K562 (cell line): Measurements from ENCODE around the gene MARK2. TPM values are rescaled to one million over a fixed set of nuclear protein-coding genes. Genes with fewer than 3 reads are reported as not detected.
A peak's percentile ranks its signal among the peaks of the same experiment; 100 is the strongest.

Experiments
- ATAC-seq: fragments of 200-7000 bp; cut with Tn5 transposase; 3 replicates; pipeline ENCODE4 v1.9.1; 2020; ENCODE audit warnings: moderate library complexity
- BruUV-seq: library from RNA; stranded (reverse); fragments of 400-500 nt; replicated peaks from 2 replicates; lab custom pipeline; 2021; lab: Mats Ljungman, UMichigan
- CTCF ChIA-PET: fragments of 300-600 bp; formaldehyde crosslinking; extraction: SDS; loops from one replicate; lab custom pipeline; 2021; ENCODE audit warnings: low intra/inter-chr PET ratio; lab: Yijun Ruan, JAX
- POLR2A ChIA-PET: fragments of 300-600, 350-650 bp; sonication (Branson Sonifier 250); formaldehyde crosslinking; extraction: SDS; loops from one replicate; lab custom pipeline; 2021; ENCODE audit warnings: antibody characterized with exemption, inconsistent platforms; lab: Yijun Ruan, JAX
- DNase-seq, 4 experiments: peaks; one replicate each; pipeline versions ENCODE4 v3.0.0 to v3.0.0-alpha.2; 2011 to 2018; ENCODE audit warnings: low spot score in 3 of 4, mixed read lengths in 3 of 4; ENCODE audit errors: extremely low read depth in 1 of 4
- FAIRE-seq: peaks from 2 replicates; lab custom pipeline; 2011; peaks lifted over from hg19 to GRCh38; lab: Jason Lieb, UNC
- H2AFZ ChIP-seq: 2 replicates; pipeline ENCODE4 v1.6.0; 2011; ENCODE audit warnings: low read depth, low read length, control low read depth, inconsistent platforms
- H3K27ac ChIP-seq: fragments of 200-600 bp; 3 replicates; pipeline ENCODE4 v1.8.0; 2011; ENCODE audit warnings: low read depth, mild to moderate bottlenecking, control low read depth, inconsistent platforms, low read length, moderate library complexity, mixed read lengths; ENCODE audit errors: extremely low read depth
- H3K27me3 ChIP-seq, 2 experiments: fragments of 300-600 bp in 1 of 2; 2 replicates in 1 of 2; 3 replicates in 1 of 2; pipeline versions ENCODE4 v1.6.0 to v1.8.0; 2011; ENCODE audit warnings: inconsistent platforms in 2 of 2, low read length in 2 of 2, mild to moderate bottlenecking in 1 of 2, mixed read lengths in 1 of 2, moderate library complexity in 1 of 2; ENCODE audit not compliant: control insufficient read depth in 2 of 2, insufficient read depth in 2 of 2
- H3K36me3 ChIP-seq: fragments of 300-600 bp; 3 replicates; pipeline ENCODE4 v1.8.0; 2011; ENCODE audit warnings: mild to moderate bottlenecking, low read length, inconsistent platforms; ENCODE audit not compliant: control insufficient read depth, insufficient read depth
- H3K4me1 ChIP-seq, 2 experiments: fragments of 200-600 bp in 1 of 2; replicated peaks in 1 of 2; 2 replicates in 1 of 2; 3 replicates in 1 of 2; pipeline versions ENCODE4 v1.5.1 to v1.8.0; 2011; ENCODE audit warnings: inconsistent platforms in 2 of 2, low read length in 2 of 2, mild to moderate bottlenecking in 1 of 2, mixed read lengths in 1 of 2, moderate library complexity in 1 of 2; ENCODE audit not compliant: control insufficient read depth in 2 of 2, insufficient read depth in 2 of 2
- H3K4me2 ChIP-seq: 2 replicates; pipeline ENCODE4 v1.6.1; 2011; ENCODE audit warnings: low read length, control low read depth, inconsistent platforms, mixed read lengths; ENCODE audit not compliant: insufficient read depth
- H3K4me3 ChIP-seq: fragments of 200-600 bp; sonication (generic), shearing (Covaris generic); 2 replicates; pipeline ENCODE4 v1.5.1; 2016; ENCODE audit warnings: control low read depth, inconsistent platforms
- H3K79me2 ChIP-seq: fragments of 200-600 bp; 3 replicates; pipeline ENCODE4 v1.8.0; 2011; ENCODE audit warnings: low read length, inconsistent platforms; ENCODE audit not compliant: control insufficient read depth, insufficient read depth
- H3K9ac ChIP-seq, 2 experiments: 2 replicates each; pipeline versions ENCODE4 v1.6.0 to v1.6.1; 2011; ENCODE audit warnings: low read depth in 2 of 2, low read length in 2 of 2, control low read depth in 1 of 2, inconsistent platforms in 1 of 2, mild to moderate bottlenecking in 1 of 2, mixed read lengths in 1 of 2; ENCODE audit not compliant: insufficient read depth in 1 of 2
- H3K9me1 ChIP-seq: one replicate; pipeline ENCODE4 v1.6.0; 2011; ENCODE audit warnings: inconsistent platforms, mild to moderate bottlenecking, low read length, moderate library complexity; ENCODE audit not compliant: control insufficient read depth, insufficient read depth
- H3K9me3 ChIP-seq: replicated peaks from 2 replicates; pipeline ENCODE4 v1.5.1; 2011; ENCODE audit warnings: low read depth, low read length, inconsistent platforms; ENCODE audit not compliant: control insufficient read depth, insufficient read depth
- H4K20me1 ChIP-seq: replicated peaks from 2 replicates; pipeline ENCODE4 v1.6.1; 2011; ENCODE audit warnings: low read length, inconsistent platforms, mixed read lengths; ENCODE audit not compliant: control insufficient read depth, insufficient read depth
- BCOR ChIP-seq: fragments of 450-650 bp; IDR thresholded peaks from 2 replicates; pipeline ENCODE4 v1.6.1; 2016
- BMI1 ChIP-seq: fragments of 150-350 bp; IDR thresholded peaks from 2 replicates; pipeline ENCODE4 v1.6.1; 2014; ENCODE audit warnings: low read length
- ESRRA ChIP-seq: fragments of 450-650 bp; IDR thresholded peaks from 2 replicates; pipeline ENCODE4 v1.6.1; 2014; ENCODE audit warnings: low read depth, mild to moderate bottlenecking, moderate library complexity, borderline replicate concordance
- HDAC2 ChIP-seq: fragments of 450-650 bp; IDR thresholded peaks from 2 replicates; pipeline ENCODE4 v1.6.1; 2016; ENCODE audit warnings: mild to moderate bottlenecking
- KAT2B ChIP-seq: IDR thresholded peaks from one replicate; pipeline ENCODE4 v1.6.1; 2012; ENCODE audit warnings: low read depth, mild to moderate bottlenecking, control low read depth, inconsistent platforms, low read length, moderate library complexity
- MTA3 ChIP-seq: fragments of 450-650 bp; formaldehyde crosslinking; IDR thresholded peaks from 2 replicates; pipeline ENCODE4 v1.6.1; 2017; ENCODE audit warnings: mild to moderate bottlenecking, borderline replicate concordance
- NFIC ChIP-seq: fragments of 450-650 bp; IDR thresholded peaks from 2 replicates; pipeline ENCODE4 v1.6.1; 2017; ENCODE audit warnings: mild to moderate bottlenecking, inconsistent platforms
- NFXL1 ChIP-seq: fragments of 450-650 bp; formaldehyde crosslinking; IDR thresholded peaks from 2 replicates; pipeline ENCODE4 v1.4.0; 2021; ENCODE audit warnings: mild to moderate bottlenecking
- POU5F1 ChIP-seq: fragments of 150-350 bp; IDR thresholded peaks from 2 replicates; pipeline ENCODE4 v1.6.1; 2014; ENCODE audit warnings: borderline replicate concordance, low read length, low read depth, mild to moderate bottlenecking; ENCODE audit not compliant: partially characterized antibody
- RAD21 ChIP-seq, 2 experiments: fragments of 250-450 bp in 1 of 2; fragments of 450-650 bp in 1 of 2; sonication (Bioruptor Pico) in 1 of 2; formaldehyde crosslinking in 1 of 2; IDR thresholded peaks in 1 of 2; conservative IDR thresholded peaks in 1 of 2; 2 replicates each; pipeline versions ENCODE4 v1.4.0 to v1.8.0; 2020 to 2022; ENCODE audit warnings: mild to moderate bottlenecking in 2 of 2, moderate library complexity in 1 of 2
- SMAD2 ChIP-seq: fragments of 150-350 bp; IDR thresholded peaks from 2 replicates; pipeline ENCODE4 v1.6.1; 2014; ENCODE audit warnings: low read depth, mild to moderate bottlenecking, low read length
- SUPT5H ChIP-seq: fragments of 450-650 bp; IDR thresholded peaks from 2 replicates; pipeline ENCODE4 v1.6.1; 2016
- WGBS: fragments of 100-300 bp; shearing (Covaris generic); methylation state at CpG from one replicate; pipeline ENCODE4 v1.1.6; 2016; ENCODE audit warnings: low coverage, mixed read lengths; ENCODE audit not compliant: insufficient coverage; ENCODE audit errors: missing lambda C conversion rate; 5-methylcytosine and 5-hydroxymethylcytosine counted together
- in situ Hi-C: fragments of 300-500 bp; cut with MboI; formaldehyde crosslinking; loops from 4 replicates; pipeline ENCODE4 v1.15.0; 2018; ENCODE audit warnings: inconsistent platforms, mixed read lengths
- intact Hi-C: fragments of 100-400 bp; cut with micrococcal nuclease; formaldehyde crosslinking; loops from 2 replicates; pipeline ENCODE4 v1.14.2; 2022
- polyA plus RNA-seq, 8 experiments: library from polyadenylated mRNA; depleted of rRNA in 4 of 8; stranded (reverse) in 5 of 8; unstranded in 3 of 8; fragments of >200 nt; fragmentation: Nextera tagmentation in 2 of 8; fragmentation: Illumina TruSeq in 1 of 8; extraction: Ambion mirVana in 2 of 8; extraction: Trizol in 1 of 8; gene quantifications; 2 replicates each; pipeline versions ENCODE4 v1.2.1 to v1.2.3, GENCODE V29; 2011 to 2014; ENCODE audit warnings: inconsistent platforms in 1 of 8, missing spikeins in 1 of 8
- total RNA-seq, 7 experiments: library from RNA; depleted of rRNA in 6 of 7; stranded (reverse); fragments of >200 nt in 6 of 7; fragmentation: Illumina TruSeq in 2 of 7; extraction: Trizol in 2 of 7; gene quantifications; 2 replicates each; pipeline versions ENCODE4 v1.2.1 to v1.2.3, GENCODE V29; 2011 to 2021; ENCODE audit warnings: low replicate concordance in 1 of 7
- TF ChIP-seq, protein P1 (sequence below): fragments of 250-450 bp; sonication (Bioruptor Pico); IDR thresholded peaks from 2 replicates; pipeline ENCODE4 v1.8.0; 2022; ENCODE audit warnings: inconsistent platforms, mild to moderate bottlenecking, moderate library complexity, borderline replicate concordance
- TF ChIP-seq, protein P2 (sequence below): fragments of 450-650 bp; IDR thresholded peaks from 2 replicates; pipeline ENCODE4 v1.6.1; 2016
- TF ChIP-seq, protein P3 (sequence below): fragments of 200-400 bp; formaldehyde crosslinking; IDR thresholded peaks from 2 replicates; pipeline ENCODE4 v1.6.1; 2017; ENCODE audit warnings: mild to moderate bottlenecking, low read depth, low read length, moderate library complexity

MARK2 gene
- total and polyA plus RNA-seq, 9 of the 15 experiments (the other 6 are each of a cell fraction or from before 2014, with no cell fraction given), result 0.32 to 43.5 (median 15.1) TPM

DNA sequence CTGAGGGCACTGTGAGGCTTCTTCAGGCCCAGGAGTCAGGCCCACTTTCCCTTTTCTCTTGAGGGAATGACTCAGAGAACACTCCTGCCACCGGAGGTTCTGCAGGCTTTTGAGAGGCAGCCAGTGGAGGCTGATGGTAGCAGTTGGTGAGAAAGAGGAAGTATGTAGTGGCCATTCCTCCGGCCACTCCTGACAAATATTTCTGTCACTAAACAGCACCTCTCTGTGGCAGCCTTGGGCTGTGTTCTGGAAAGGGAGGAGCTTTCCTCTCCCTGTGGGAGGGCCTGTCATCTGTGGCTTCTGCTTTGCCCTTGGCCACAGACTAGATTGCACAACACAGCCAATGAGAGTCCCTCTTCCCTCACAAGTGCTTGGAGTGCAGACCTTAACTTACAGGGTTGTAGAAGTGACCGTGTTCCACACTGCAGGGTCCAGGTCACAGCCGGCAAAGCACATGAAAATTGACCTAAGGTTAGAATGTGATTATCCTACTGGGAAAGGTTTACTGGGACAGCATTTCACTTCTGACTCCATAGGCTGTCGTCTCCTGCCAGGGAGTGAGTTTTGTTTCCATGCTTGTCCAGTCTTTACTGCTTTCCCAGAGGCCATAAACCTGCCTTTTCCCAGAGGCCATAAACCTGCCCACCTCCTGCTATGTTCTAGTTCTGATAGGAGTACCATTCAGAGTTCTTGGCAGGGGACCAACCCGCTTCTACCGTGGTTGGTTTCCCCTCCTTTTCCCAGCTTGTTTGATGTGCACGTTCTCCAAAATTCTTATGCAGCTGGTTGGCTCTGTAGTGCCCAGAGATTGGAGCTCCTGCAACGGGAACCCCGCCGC is 33.3 kb downstream of the MARK2 start:
- WGBS, result 5% methylated on average over 8 of the region's 11 CpGs
- ChIA-PET CTCF (interaction anchor here (0.6 to 1.7 kb wide), 4 partner anchors 15 to 124 kb away, joined by 3 to 12 read pairs (median 3); partner anchors contain the start of gene MARK2), POLR2A (interaction anchor here (0.6 to 1.8 kb wide), 13 partner anchors 9 to 292 kb away, joined by 3 to 8 read pairs (median 4); no protein-coding TSS in a partner anchor)
- no peaks in the 10 kb centered on the region for H3K27me3 ChIP-seq
- intact Hi-C loops, result loop anchor here (1.0 kb wide), 1 partner anchor 35 kb away; no protein-coding TSS in a partner anchor
- peak overlapping the region; percentile 12; the same call in 1 of the 2 replicates for H2AFZ ChIP-seq
- in situ Hi-C loops, result no loop called here
- FAIRE-seq (peak; percentile 100), DNase-seq (peak; percentile 85 to 95 (median 90)), ATAC-seq (peak; percentile 100)
- BruUV-seq, result no TSS peak
- peaks cover 82% of the 10 kb centered on the region for H3K79me2 ChIP-seq
- H3K9me1 ChIP-seq, result no peaks in the 10 kb centered on the region
- peaks cover 35 to 39% of the 10 kb centered on the region in 2 experiments for H3K4me1 ChIP-seq
- H3K27ac ChIP-seq, result peak overlapping the region; percentile 64
- H3K4me2 ChIP-seq, result peak overlapping the region; percentile 87
- peak overlapping the region; percentile 24 to 79; a peak in 2 of 4 replicates for H3K9ac ChIP-seq
- H4K20me1 ChIP-seq, result peaks cover 3% of the 10 kb centered on the region; the same call in 1 of the 2 replicates
- H3K9me3 ChIP-seq, result no peaks in the 10 kb centered on the region
- H3K4me3 ChIP-seq, result no peak overlapping the region
- peaks cover 36% of the 10 kb centered on the region; the same call in 2 of the 3 replicates for H3K36me3 ChIP-seq
- TF ChIP-seq SMAD2 (no peak), SUPT5H (no peak), RAD21 (CRISPR knock-in tag; conservative IDR thresholded peaks at IDR 0.05 in 1 of 2, IDR thresholded peaks at IDR 0.05 in 1 of 2) (peak; percentile 90 to 92), BCOR (peak; percentile 23; the same call in 1 of the 2 replicates), HDAC2 (0 out of 2 replicates have a peak, but pooled peaks have one; percentile 40), ESRRA (peak; percentile 96), KAT2B (no peak), MTA3 (peak; percentile 86), BMI1 (no peak), NFXL1 (CRISPR knock-in tag) (no peak), POU5F1 (no peak), NFIC (0 out of 2 replicates have a peak, but pooled peaks have one; percentile 5)
- TF ChIP-seq, protein P1, sequence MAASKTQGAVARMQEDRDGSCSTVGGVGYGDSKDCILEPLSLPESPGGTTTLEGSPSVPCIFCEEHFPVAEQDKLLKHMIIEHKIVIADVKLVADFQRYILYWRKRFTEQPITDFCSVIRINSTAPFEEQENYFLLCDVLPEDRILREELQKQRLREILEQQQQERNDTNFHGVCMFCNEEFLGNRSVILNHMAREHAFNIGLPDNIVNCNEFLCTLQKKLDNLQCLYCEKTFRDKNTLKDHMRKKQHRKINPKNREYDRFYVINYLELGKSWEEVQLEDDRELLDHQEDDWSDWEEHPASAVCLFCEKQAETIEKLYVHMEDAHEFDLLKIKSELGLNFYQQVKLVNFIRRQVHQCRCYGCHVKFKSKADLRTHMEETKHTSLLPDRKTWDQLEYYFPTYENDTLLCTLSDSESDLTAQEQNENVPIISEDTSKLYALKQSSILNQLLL (CRISPR knock-in tag), result no peak
- TF ChIP-seq, protein P2, sequence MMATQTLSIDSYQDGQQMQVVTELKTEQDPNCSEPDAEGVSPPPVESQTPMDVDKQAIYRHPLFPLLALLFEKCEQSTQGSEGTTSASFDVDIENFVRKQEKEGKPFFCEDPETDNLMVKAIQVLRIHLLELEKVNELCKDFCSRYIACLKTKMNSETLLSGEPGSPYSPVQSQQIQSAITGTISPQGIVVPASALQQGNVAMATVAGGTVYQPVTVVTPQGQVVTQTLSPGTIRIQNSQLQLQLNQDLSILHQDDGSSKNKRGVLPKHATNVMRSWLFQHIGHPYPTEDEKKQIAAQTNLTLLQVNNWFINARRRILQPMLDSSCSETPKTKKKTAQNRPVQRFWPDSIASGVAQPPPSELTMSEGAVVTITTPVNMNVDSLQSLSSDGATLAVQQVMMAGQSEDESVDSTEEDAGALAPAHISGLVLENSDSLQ, result peak; percentile 89
- TF ChIP-seq, protein P3, sequence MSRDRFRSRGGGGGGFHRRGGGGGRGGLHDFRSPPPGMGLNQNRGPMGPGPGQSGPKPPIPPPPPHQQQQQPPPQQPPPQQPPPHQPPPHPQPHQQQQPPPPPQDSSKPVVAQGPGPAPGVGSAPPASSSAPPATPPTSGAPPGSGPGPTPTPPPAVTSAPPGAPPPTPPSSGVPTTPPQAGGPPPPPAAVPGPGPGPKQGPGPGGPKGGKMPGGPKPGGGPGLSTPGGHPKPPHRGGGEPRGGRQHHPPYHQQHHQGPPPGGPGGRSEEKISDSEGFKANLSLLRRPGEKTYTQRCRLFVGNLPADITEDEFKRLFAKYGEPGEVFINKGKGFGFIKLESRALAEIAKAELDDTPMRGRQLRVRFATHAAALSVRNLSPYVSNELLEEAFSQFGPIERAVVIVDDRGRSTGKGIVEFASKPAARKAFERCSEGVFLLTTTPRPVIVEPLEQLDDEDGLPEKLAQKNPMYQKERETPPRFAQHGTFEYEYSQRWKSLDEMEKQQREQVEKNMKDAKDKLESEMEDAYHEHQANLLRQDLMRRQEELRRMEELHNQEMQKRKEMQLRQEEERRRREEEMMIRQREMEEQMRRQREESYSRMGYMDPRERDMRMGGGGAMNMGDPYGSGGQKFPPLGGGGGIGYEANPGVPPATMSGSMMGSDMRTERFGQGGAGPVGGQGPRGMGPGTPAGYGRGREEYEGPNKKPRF, result no peak
